SU-DHL-6 (cell line): ENCODE measurements around the gene NAA35.

Experiments used
- H2AFZ ChIP-seq: fragments of 200-600 bp; sonication (generic); 2 replicates; pipeline ENCODE4 v1.6.1; 2014; ENCODE audit warnings: low read depth, mild to moderate bottlenecking, moderate library complexity, mixed read lengths, antibody characterized with exemption, low read length; ENCODE audit not compliant: severe bottlenecking
- H3F3A ChIP-seq: fragments of 200-600 bp; shearing (Covaris generic); 2 replicates; pipeline ENCODE4 v1.6.0; 2016; ENCODE audit warnings: antibody characterized with exemption, mild to moderate bottlenecking; ENCODE audit not compliant: insufficient read depth
- H3K27ac ChIP-seq: fragments of 200-600 bp; sonication (generic); 2 replicates; pipeline ENCODE4 v1.5.1; 2016; ENCODE audit warnings: low read depth, mild to moderate bottlenecking, low read length, moderate library complexity, mixed read lengths
- H3K27me3 ChIP-seq: fragments of 200-600 bp; sonication (generic), shearing (Covaris generic); 2 replicates; pipeline ENCODE4 v1.6.0; 2014; ENCODE audit warnings: mild to moderate bottlenecking, low read length
- H3K36me3 ChIP-seq: fragments of 200-600 bp; sonication (generic); 2 replicates; pipeline ENCODE4 v1.6.1; 2014; ENCODE audit warnings: mild to moderate bottlenecking, low read length, mixed read lengths
- H3K4me2 ChIP-seq: fragments of 300-600, 200-600 bp; shearing (Covaris generic), sonication (generic); 2 replicates; pipeline ENCODE4 v1.6.0; 2014; ENCODE audit warnings: low read length, low read depth, mild to moderate bottlenecking; ENCODE audit not compliant: poor library complexity, severe bottlenecking
- H3K4me3 ChIP-seq: fragments of 200-600 bp; sonication (generic); 2 replicates; pipeline ENCODE4 v1.5.1; 2014; ENCODE audit warnings: antibody characterized with exemption, low read length, mild to moderate bottlenecking, mixed read lengths; ENCODE audit not compliant: insufficient read depth, poor library complexity, severe bottlenecking
- H3K79me2 ChIP-seq: fragments of 200-600 bp; sonication (generic); 2 replicates; pipeline ENCODE4 v1.6.1; 2014; ENCODE audit warnings: mild to moderate bottlenecking, low read length, moderate library complexity; ENCODE audit not compliant: insufficient read depth
- H3K9ac ChIP-seq: fragments of 200-600 bp; sonication (generic); 2 replicates; pipeline ENCODE4 v1.7.0; 2014; ENCODE audit warnings: mild to moderate bottlenecking, low read length
- H3K9me2 ChIP-seq: fragments of 200-600 bp; sonication (generic); replicated peaks from 2 replicates; pipeline ENCODE4 v1.6.1; 2014; ENCODE audit warnings: low read length; ENCODE audit not compliant: insufficient read depth
- H3K9me3 ChIP-seq: fragments of 200-600 bp; sonication (generic); 2 replicates; pipeline ENCODE4 v1.6.1; 2014; ENCODE audit warnings: low read length, mixed read lengths; ENCODE audit not compliant: insufficient read depth
- H4K20me1 ChIP-seq: fragments of 200-600 bp; sonication (generic); 2 replicates; pipeline ENCODE4 v1.6.1; 2014; ENCODE audit warnings: low read depth, mild to moderate bottlenecking, antibody characterized with exemption, low read length, moderate library complexity, mixed read lengths
- EZH2phosphoT487 ChIP-seq: fragments of 200-600 bp; sonication (generic), shearing (Covaris generic); conservative IDR thresholded peaks from 2 replicates; pipeline ENCODE4 v1.6.1; 2018; ENCODE audit warnings: mild to moderate bottlenecking, antibody characterized with exemption, low read length, moderate library complexity, mixed read lengths
- TF ChIP-seq, protein P1 (sequence below): fragments of 200-600 bp; sonication (generic); IDR thresholded peaks from one replicate; pipeline ENCODE4 v1.5.1; 2017; ENCODE audit warnings: antibody characterized with exemption, mild to moderate bottlenecking, low read length, moderate library complexity; ENCODE audit not compliant: insufficient read depth, poor library complexity, severe bottlenecking

The NAA35 gene

DNA sequence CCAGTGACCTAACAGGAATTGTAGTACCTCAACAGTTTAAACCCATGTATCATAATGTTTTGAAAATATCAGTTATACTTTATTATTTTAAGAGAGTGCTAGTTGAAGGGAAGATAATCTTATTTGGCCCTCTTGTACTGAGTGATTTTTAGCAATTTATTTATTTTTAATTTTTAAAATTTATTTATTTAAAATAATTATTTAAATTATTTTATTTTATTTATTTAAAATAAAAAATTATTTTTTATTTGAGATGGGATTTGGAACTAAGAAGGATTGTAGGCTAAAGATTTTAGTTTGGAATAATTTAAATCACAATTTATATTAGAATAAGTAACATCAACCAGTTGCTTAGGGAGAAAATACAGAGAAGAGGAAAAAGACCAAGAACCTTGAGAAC is 54.2 kb downstream of the NAA35 start:
- Histone ChIP-seq H3K36me3 (peaks cover 3% of the 10 kb centered on the region; the same call in 1 of the 2 replicates), H3F3A (no peaks in the 10 kb centered on the region), H3K4me3 (no peak overlapping the region), H2AFZ (no peak overlapping the region), H3K9me3 (no peaks in the 10 kb centered on the region), H3K9me2 (no peaks in the 10 kb centered on the region), H3K27ac (no peak overlapping the region), H4K20me1 (no peaks in the 10 kb centered on the region), H3K27me3 (no peaks in the 10 kb centered on the region), H3K79me2 (no peaks in the 10 kb centered on the region), H3K9ac (no peak overlapping the region), H3K4me2 (no peak overlapping the region)
- no peak for TF ChIP-seq EZH2phosphoT487
- TF ChIP-seq, protein P1, sequence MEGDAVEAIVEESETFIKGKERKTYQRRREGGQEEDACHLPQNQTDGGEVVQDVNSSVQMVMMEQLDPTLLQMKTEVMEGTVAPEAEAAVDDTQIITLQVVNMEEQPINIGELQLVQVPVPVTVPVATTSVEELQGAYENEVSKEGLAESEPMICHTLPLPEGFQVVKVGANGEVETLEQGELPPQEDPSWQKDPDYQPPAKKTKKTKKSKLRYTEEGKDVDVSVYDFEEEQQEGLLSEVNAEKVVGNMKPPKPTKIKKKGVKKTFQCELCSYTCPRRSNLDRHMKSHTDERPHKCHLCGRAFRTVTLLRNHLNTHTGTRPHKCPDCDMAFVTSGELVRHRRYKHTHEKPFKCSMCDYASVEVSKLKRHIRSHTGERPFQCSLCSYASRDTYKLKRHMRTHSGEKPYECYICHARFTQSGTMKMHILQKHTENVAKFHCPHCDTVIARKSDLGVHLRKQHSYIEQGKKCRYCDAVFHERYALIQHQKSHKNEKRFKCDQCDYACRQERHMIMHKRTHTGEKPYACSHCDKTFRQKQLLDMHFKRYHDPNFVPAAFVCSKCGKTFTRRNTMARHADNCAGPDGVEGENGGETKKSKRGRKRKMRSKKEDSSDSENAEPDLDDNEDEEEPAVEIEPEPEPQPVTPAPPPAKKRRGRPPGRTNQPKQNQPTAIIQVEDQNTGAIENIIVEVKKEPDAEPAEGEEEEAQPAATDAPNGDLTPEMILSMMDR, result no peak

DNA sequence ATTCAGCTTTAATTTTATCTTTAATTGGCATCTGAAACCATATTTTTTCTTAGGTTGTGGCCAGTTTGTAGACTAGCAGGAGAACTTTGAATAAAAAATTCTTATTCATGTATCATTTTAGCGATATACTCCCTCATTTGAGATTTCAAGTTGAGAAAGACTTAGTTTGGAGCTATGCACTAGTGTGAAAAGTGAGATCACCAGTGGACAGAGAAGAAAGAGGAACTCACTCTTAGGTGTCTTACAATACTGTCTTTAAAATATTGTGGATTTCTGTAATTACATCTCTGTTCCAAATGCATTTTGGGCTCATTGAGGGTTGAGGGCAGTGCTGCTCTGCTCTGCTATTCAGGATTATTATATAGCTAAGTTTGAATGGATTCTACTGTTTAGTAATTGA is 54.7 kb downstream of the NAA35 start:
- H3K36me3 ChIP-seq, result peaks cover 3% of the 10 kb centered on the region; the same call in 1 of the 2 replicates
- TF ChIP-seq EZH2phosphoT487, result no peak
- TF ChIP-seq, protein P1, result no peak

DNA sequence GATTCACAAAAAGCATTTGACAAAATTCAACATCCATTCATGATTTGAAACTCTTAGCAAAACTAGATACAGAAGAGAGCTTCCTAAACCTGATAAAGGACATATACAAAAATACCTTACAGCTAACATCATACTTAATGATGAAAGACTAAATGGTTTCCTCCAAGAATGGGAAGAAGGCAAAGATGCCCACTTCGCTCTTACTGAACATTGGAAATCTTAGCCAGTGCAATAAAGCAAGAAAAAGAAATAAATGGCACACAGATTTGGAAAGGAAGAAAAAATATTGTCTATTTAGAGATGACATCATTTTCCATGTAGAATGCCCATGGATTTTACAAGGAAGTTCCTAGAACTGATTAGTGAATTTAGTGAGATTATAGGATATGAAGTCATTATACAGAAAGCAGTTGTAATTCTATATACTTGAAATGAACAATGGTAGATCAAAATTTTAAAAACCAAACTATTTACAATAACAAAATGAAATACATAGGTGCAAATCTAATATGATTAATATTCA is 64.4 kb downstream of the NAA35 start:
- H3K27ac ChIP-seq, result no peak overlapping the region
- no peaks in the 10 kb centered on the region for H4K20me1 ChIP-seq
- no peaks in the 10 kb centered on the region for H3K9me2 ChIP-seq
- no peaks in the 10 kb centered on the region; the same call in 1 of the 2 replicates for H3K9me3 ChIP-seq
- H3K27me3 ChIP-seq, result no peaks in the 10 kb centered on the region
- H3K9ac ChIP-seq, result no peak overlapping the region
- no peak overlapping the region for H2AFZ ChIP-seq
- peaks cover 35% of the 10 kb centered on the region for H3K36me3 ChIP-seq
- H3F3A ChIP-seq, result no peaks in the 10 kb centered on the region
- no peak overlapping the region for H3K4me2 ChIP-seq
- no peaks in the 10 kb centered on the region for H3K79me2 ChIP-seq
- no peak overlapping the region for H3K4me3 ChIP-seq
- TF ChIP-seq EZH2phosphoT487, result no peak
- TF ChIP-seq, protein P1, result no peak

More for the DNA sequence above, 54.7 kb downstream of the NAA35 start:
- Histone ChIP-seq H3K27me3 (no peaks in the 10 kb centered on the region), H3K27ac (no peak overlapping the region), H3K9me3 (no peaks in the 10 kb centered on the region), H3K9me2 (no peaks in the 10 kb centered on the region), H4K20me1 (no peaks in the 10 kb centered on the region), H3K79me2 (no peaks in the 10 kb centered on the region), H3F3A (no peaks in the 10 kb centered on the region), H3K9ac (no peak overlapping the region), H2AFZ (no peak overlapping the region), H3K4me3 (no peak overlapping the region), H3K4me2 (no peak overlapping the region)
